GM12878 (cell line): ENCODE results near the gene DUS4L. TPM values are rescaled to one million over a fixed set of nuclear protein-coding genes. Genes with fewer than 3 reads are reported as not detected.

ENCODE experiments used
- ATAC-seq: fragments of 200-7000 bp; cut with Tn5 transposase; 3 replicates; pipeline ENCODE4 v1.9.1; 2020; ENCODE audit warnings: mild to moderate bottlenecking, moderate library complexity
- BruUV-seq: library from RNA; stranded (reverse); fragments of 400-500 nt; replicated peaks from 2 replicates; lab custom pipeline; 2021; lab: Mats Ljungman, UMichigan
- CTCF ChIA-PET: fragments of 300-600 bp; sonication (Branson Sonifier 250); formaldehyde crosslinking; extraction: SDS; loops from one replicate; lab custom pipeline; 2021; ENCODE audit warnings: inconsistent platforms; lab: Yijun Ruan, JAX
- POLR2A ChIA-PET: fragments of 350-600 bp; formaldehyde crosslinking; extraction: SDS; loops from one replicate; lab custom pipeline; 2021; ENCODE audit warnings: inconsistent platforms; lab: Charles Lee
- RAD21 ChIA-PET: fragments of 300-600 bp; sonication (Branson Sonifier 250); formaldehyde crosslinking; loops from one replicate; lab custom pipeline; 2023; ENCODE audit warnings: antibody characterized with exemption; ENCODE audit not compliant: unreplicated experiment; lab: Charles Lee
- SMC1A ChIA-PET: fragments of 300-600 bp; sonication (Branson Sonifier 250); formaldehyde crosslinking; loops from one replicate; lab custom pipeline; 2023; ENCODE audit not compliant: unreplicated experiment, uncharacterized antibody; lab: Charles Lee
- DNase-seq: peaks from one replicate; pipeline ENCODE4 v3.0.0-alpha.2; 2011; ENCODE audit warnings: low read depth, low spot score
- FAIRE-seq: peaks from 3 replicates; lab custom pipeline; 2011; peaks lifted over from hg19 to GRCh38; lab: Jason Lieb, UNC
- H2AFZ ChIP-seq: 2 replicates; pipeline ENCODE4 v1.6.0; 2011; ENCODE audit warnings: low read depth, low read length, control low read depth; ENCODE audit not compliant: control insufficient read depth
- H3K27ac ChIP-seq: 2 replicates; pipeline ENCODE4 v1.5.1; 2011; ENCODE audit warnings: control low read depth; ENCODE audit not compliant: control insufficient read depth, insufficient read depth
- H3K27me3 ChIP-seq, 2 experiments: replicated peaks in 1 of 2; 2 replicates each; pipeline versions ENCODE4 v1.6.0 to v1.6.1; 2011; ENCODE audit warnings: low read length in 1 of 2; ENCODE audit not compliant: control insufficient read depth in 2 of 2, insufficient read depth in 2 of 2
- H3K36me3 ChIP-seq, 2 experiments: 2 replicates each; pipeline ENCODE4 v1.5.1; 2011; ENCODE audit warnings: low read length in 1 of 2; ENCODE audit not compliant: control insufficient read depth in 2 of 2, insufficient read depth in 2 of 2
- H3K4me1 ChIP-seq: 2 replicates; pipeline ENCODE4 v1.6.1; 2011; ENCODE audit warnings: mild to moderate bottlenecking, low read length, moderate library complexity, mixed read lengths; ENCODE audit not compliant: control insufficient read depth, insufficient read depth
- H3K4me2 ChIP-seq: 2 replicates; pipeline ENCODE4 v1.6.0; 2011; ENCODE audit warnings: control low read depth; ENCODE audit not compliant: control insufficient read depth, insufficient read depth
- H3K4me3 ChIP-seq: fragments of 200-600 bp; sonication (generic); 2 replicates; pipeline ENCODE4 v1.5.1; 2016
- H3K79me2 ChIP-seq: 2 replicates; pipeline ENCODE4 v1.6.0; 2011; ENCODE audit warnings: low read length; ENCODE audit not compliant: control insufficient read depth, insufficient read depth
- H3K9ac ChIP-seq: 2 replicates; pipeline ENCODE4 v1.8.0; 2011; ENCODE audit warnings: low read length, control low read depth, mixed read lengths; ENCODE audit not compliant: control insufficient read depth, insufficient read depth
- H3K9me3 ChIP-seq: replicated peaks from 3 replicates; pipeline ENCODE4 v1.5.1; 2011; ENCODE audit warnings: mild to moderate bottlenecking, low read length; ENCODE audit not compliant: control insufficient read depth, insufficient read depth
- H4K20me1 ChIP-seq: 2 replicates; pipeline ENCODE4 v1.6.0; 2011; ENCODE audit not compliant: control insufficient read depth, insufficient read depth
- CBX5 ChIP-seq: sonication (generic); IDR thresholded peaks from 2 replicates; pipeline ENCODE4 v1.6.1; 2016; ENCODE audit warnings: low read depth, moderate library complexity, mild to moderate bottlenecking, inconsistent platforms
- E2F8 ChIP-seq: fragments of 450-650 bp; IDR thresholded peaks from 2 replicates; pipeline ENCODE4 v1.6.1; 2018; ENCODE audit warnings: mild to moderate bottlenecking, low read depth, moderate library complexity; ENCODE audit not compliant: partially characterized antibody
- SKIL ChIP-seq: fragments of 450-650 bp; IDR thresholded peaks from 2 replicates; pipeline ENCODE4 v1.6.1; 2017; ENCODE audit warnings: mild to moderate bottlenecking, low read depth, inconsistent platforms; ENCODE audit not compliant: poor library complexity, severe bottlenecking
- SPI1 ChIP-seq: IDR thresholded peaks from 2 replicates; pipeline ENCODE4 v1.6.1; 2011; ENCODE audit warnings: low read depth, mild to moderate bottlenecking, low read length, moderate library complexity, borderline replicate concordance; ENCODE audit not compliant: insufficient read depth
- TARDBP ChIP-seq: IDR thresholded peaks from 2 replicates; pipeline ENCODE4 v1.6.1; 2016; ENCODE audit warnings: borderline replicate concordance
- TBL1XR1 ChIP-seq: IDR thresholded peaks from 2 replicates; pipeline ENCODE4 v1.6.1; 2012; ENCODE audit warnings: low read depth, low read length, improper control_type of control experiment
- WGBS: methylation state at CpG from one replicate; pipeline ENCODE4 v1.1.6; 2016; ENCODE audit warnings: low lambda C conversion rate; ENCODE audit not compliant: insufficient replicate concordance, insufficient coverage; ENCODE audit errors: missing lambda C conversion rate; 5-methylcytosine and 5-hydroxymethylcytosine counted together
- in situ Hi-C: fragments of 300-500 bp; cut with MboI; formaldehyde crosslinking; loops from 9 replicates; pipeline ENCODE4 v1.14.3; 2018; ENCODE audit warnings: mixed read lengths
- intact Hi-C: fragments of 100-400 bp; cut with micrococcal nuclease; formaldehyde crosslinking; loops from one replicate; pipeline ENCODE4 v1.14.2; 2022; ENCODE audit not compliant: unreplicated experiment
- polyA plus RNA-seq, 11 experiments: library from polyadenylated mRNA; depleted of rRNA in 4 of 11; unstranded in 6 of 11; stranded (reverse) in 5 of 11; fragments of >200 nt; fragmentation: Nextera tagmentation in 4 of 11; fragmentation: Illumina TruSeq in 1 of 11; extraction: Ambion mirVana in 4 of 11; extraction: Trizol in 1 of 11; gene quantifications; 1 replicate in 1 of 11; 2 replicates in 10 of 11; pipeline versions ENCODE4 v1.2.1 to v1.2.3, GENCODE V29; 2011 to 2016; ENCODE audit warnings: inconsistent platforms in 2 of 11, missing spikeins in 2 of 11, low read depth in 1 of 11
- total RNA-seq, 4 experiments: library from RNA; depleted of rRNA in 3 of 4; stranded (reverse); fragments of >200 nt in 3 of 4; fragmentation: Illumina TruSeq in 1 of 4; extraction: Trizol in 1 of 4; gene quantifications; 2 replicates each; pipeline versions ENCODE4 v1.2.1 to v1.2.3, GENCODE V29; 2013 to 2021
- TF ChIP-seq, protein P1 (sequence below): fragments of 150-350 bp; IDR thresholded peaks from 2 replicates; pipeline ENCODE4 v1.6.1; 2016; ENCODE audit warnings: low read depth, low read length
- TF ChIP-seq, protein P2 (sequence below): fragments of 450-650 bp; IDR thresholded peaks from 2 replicates; pipeline ENCODE4 v1.6.1; 2018; ENCODE audit warnings: borderline replicate concordance, mild to moderate bottlenecking; ENCODE audit not compliant: partially characterized antibody

DUS4L gene
- total and polyA plus RNA-seq, 10 of the 15 experiments (the other 5 are each of a cell fraction or from before 2014, with no cell fraction given), result 5.3 to 15.3 (median 12.8) TPM

DNA sequence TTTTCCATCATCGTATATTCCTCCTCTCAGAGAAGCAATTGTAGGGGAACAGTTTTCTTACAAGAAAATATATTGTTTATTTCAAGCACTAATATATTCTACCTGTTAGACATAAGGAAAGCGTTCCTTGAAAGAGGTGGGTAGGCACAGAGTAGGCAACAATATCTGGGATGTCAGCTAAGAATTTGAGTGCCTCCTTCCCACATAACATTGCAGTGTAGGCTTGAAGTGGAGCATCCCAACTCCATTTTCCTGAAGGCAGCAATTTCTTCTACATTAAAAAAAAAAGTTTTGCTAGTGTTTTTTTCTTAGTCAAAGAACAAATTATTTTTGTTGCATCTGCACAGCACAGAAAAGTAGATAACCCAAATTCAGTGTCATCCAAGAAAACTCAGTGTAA, 37.0 kb downstream of the DUS4L start (continued):
- no peak for TF ChIP-seq SPI1
- TF ChIP-seq TARDBP, result no peak
- TF ChIP-seq SKIL, result no peak
- no peak for TF ChIP-seq CBX5
- TF ChIP-seq, protein P1, sequence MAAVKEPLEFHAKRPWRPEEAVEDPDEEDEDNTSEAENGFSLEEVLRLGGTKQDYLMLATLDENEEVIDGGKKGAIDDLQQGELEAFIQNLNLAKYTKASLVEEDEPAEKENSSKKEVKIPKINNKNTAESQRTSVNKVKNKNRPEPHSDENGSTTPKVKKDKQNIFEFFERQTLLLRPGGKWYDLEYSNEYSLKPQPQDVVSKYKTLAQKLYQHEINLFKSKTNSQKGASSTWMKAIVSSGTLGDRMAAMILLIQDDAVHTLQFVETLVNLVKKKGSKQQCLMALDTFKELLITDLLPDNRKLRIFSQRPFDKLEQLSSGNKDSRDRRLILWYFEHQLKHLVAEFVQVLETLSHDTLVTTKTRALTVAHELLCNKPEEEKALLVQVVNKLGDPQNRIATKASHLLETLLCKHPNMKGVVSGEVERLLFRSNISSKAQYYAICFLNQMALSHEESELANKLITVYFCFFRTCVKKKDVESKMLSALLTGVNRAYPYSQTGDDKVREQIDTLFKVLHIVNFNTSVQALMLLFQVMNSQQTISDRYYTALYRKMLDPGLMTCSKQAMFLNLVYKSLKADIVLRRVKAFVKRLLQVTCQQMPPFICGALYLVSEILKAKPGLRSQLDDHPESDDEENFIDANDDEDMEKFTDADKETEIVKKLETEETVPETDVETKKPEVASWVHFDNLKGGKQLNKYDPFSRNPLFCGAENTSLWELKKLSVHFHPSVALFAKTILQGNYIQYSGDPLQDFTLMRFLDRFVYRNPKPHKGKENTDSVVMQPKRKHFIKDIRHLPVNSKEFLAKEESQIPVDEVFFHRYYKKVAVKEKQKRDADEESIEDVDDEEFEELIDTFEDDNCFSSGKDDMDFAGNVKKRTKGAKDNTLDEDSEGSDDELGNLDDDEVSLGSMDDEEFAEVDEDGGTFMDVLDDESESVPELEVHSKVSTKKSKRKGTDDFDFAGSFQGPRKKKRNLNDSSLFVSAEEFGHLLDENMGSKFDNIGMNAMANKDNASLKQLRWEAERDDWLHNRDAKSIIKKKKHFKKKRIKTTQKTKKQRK, result no peak

DNA sequence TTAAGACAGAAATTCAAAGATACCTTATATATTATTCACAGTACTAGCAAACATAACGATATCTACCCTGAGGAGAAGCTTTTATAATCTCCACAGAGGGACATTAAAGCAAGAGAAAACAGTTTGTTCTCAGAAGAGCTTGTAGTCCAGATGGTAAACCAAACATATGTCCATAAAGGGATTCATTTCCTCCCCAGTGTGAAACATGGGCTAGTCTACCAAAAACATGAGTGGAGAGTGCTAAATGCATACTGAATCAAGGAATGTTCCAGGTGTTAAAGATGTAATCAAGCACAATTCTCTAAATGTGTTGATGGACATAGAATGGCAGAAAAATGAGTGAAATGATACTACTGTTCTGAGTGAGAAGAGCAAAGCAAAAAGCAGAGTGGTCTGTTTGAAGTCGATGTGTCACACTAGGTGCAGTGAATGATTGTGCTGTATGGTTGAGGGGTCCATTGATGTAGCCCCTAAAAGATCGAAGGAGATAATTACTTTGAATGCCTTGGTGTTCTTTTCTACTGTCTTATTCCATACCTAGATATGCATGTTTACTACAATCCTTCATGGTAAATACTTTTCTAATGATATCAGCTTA, 41.5 kb downstream of the DUS4L start:
- ChIA-PET POLR2A (no interaction called here), SMC1A (interaction anchor here (0.5 to 2.1 kb wide), 3 partner anchors 12 to 134 kb away, joined by 3 to 6 read pairs (median 6); no protein-coding TSS in a partner anchor), RAD21 (interaction anchor here (1.1 kb wide), 1 partner anchor 41 kb away, joined by 4 read pairs; no protein-coding TSS in a partner anchor), CTCF (interaction anchor here (0.7 to 1.5 kb wide), 4 partner anchors 8 to 274 kb away, joined by 3 to 5 read pairs (median 4); no protein-coding TSS in a partner anchor)
- no peak overlapping the region for H3K4me2 ChIP-seq
- H3K9me3 ChIP-seq, result no peaks in the 10 kb centered on the region
- intact Hi-C loops, result no loop called here
- H3K27me3 ChIP-seq, result no peaks in the 10 kb centered on the region
- no peaks in the 10 kb centered on the region for H4K20me1 ChIP-seq
- no peak overlapping the region for H3K9ac ChIP-seq
- H3K27ac ChIP-seq, result no peak overlapping the region
- no peak for ATAC-seq
- 66% methylated on average over 3 of the region's 3 CpGs for WGBS
- no peak overlapping the region for H2AFZ ChIP-seq
- no peaks in the 10 kb centered on the region for H3K4me1 ChIP-seq
- no peak overlapping the region for H3K4me3 ChIP-seq
- no peak for FAIRE-seq
- no TSS peak for BruUV-seq
- in situ Hi-C loops, result no loop called here
- no peak for DNase-seq
- H3K79me2 ChIP-seq, result no peaks in the 10 kb centered on the region
- H3K36me3 ChIP-seq, result peaks cover 0 to 5% of the 10 kb centered on the region in 2 experiments; a peak in 1 of 4 replicates
- TF ChIP-seq TBL1XR1 (no peak), E2F8 (no peak)
- TF ChIP-seq, protein P2, sequence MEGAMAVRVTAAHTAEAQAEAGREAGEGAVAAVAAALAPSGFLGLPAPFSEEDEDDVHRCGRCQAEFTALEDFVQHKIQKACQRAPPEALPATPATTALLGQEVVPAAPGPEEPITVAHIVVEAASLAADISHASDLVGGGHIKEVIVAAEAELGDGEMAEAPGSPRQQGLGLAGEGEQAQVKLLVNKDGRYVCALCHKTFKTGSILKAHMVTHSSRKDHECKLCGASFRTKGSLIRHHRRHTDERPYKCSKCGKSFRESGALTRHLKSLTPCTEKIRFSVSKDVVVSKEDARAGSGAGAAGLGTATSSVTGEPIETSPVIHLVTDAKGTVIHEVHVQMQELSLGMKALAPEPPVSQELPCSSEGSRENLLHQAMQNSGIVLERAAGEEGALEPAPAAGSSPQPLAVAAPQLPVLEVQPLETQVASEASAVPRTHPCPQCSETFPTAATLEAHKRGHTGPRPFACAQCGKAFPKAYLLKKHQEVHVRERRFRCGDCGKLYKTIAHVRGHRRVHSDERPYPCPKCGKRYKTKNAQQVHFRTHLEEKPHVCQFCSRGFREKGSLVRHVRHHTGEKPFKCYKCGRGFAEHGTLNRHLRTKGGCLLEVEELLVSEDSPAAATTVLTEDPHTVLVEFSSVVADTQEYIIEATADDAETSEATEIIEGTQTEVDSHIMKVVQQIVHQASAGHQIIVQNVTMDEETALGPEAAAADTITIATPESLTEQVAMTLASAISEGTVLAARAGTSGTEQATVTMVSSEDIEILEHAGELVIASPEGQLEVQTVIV, result no peak
